GM12872 (cell line): ENCODE results near the gene PCDHGA9.
A peak's percentile ranks its signal among the peaks of the same experiment; 100 is the strongest.

Experiments used
- CTCF ChIP-seq: IDR thresholded peaks from 3 replicates; pipeline ENCODE4 v1.5.1; 2011; ENCODE audit warnings: low read depth, mild to moderate bottlenecking, low read length, moderate library complexity; ENCODE audit not compliant: insufficient read depth

PCDHGA9 gene

GRCh38 chr5:141389153-141390042, 13.2 kb upstream of the PCDHGA9 start:
- TF ChIP-seq CTCF: no peak

- 0 out of 3 replicates have a peak, but pooled peaks have one; percentile 12 for TF ChIP-seq CTCF
Measured at GRCh38 chr5:141392429-141393198, 10.0 kb upstream of the PCDHGA9 start, which contains the start of gene PCDHGA8. Gene PCDHGA8, plus strand, starts transcription at chr5:141392633. Its CDS starts 181 bp downstream, at chr5:141392814.

GRCh38 chr5:141393267-141393666, 9.3 kb upstream of the PCDHGA9 start:
- no peak for TF ChIP-seq CTCF

GRCh38 chr5:141397756-141398551, 4.6 kb upstream of the PCDHGA9 start, which contains the start of gene PCDHGB5:
Gene PCDHGB5, plus strand, starts transcription at chr5:141397947. Its CDS starts 181 bp downstream, at chr5:141398128.
- peak; percentile 36; the same call in 1 of the 3 replicates for TF ChIP-seq CTCF

- TF ChIP-seq CTCF: no peak
Measured at GRCh38 chr5:141398608-141399007, 4.0 kb upstream of the PCDHGA9 start.

- no peak for TF ChIP-seq CTCF
Measured at GRCh38 chr5:141399555-141400258, 2.9 kb upstream of the PCDHGA9 start.
